HG03342 (cell line): ENCODE data around the gene EEFSEC.
"Not testable (repeated sequence)": the region's sequence is repeated elsewhere in the genome, so short reads cannot be mapped to it uniquely, and the experiment has no call there.

ENCODE experiments used
- ATAC-seq: cut with Tn5 transposase; IDR thresholded peaks from one replicate; pipeline ENCODE4 v1.9.1; 2021; ENCODE audit warnings: mild to moderate bottlenecking, moderate library complexity; ENCODE audit not compliant: unreplicated experiment

EEFSEC gene

GRCh38 chr3:128151758-128152274 is 1.5 kb upstream of the EEFSEC start:
- ATAC-seq: no peak

DNA sequence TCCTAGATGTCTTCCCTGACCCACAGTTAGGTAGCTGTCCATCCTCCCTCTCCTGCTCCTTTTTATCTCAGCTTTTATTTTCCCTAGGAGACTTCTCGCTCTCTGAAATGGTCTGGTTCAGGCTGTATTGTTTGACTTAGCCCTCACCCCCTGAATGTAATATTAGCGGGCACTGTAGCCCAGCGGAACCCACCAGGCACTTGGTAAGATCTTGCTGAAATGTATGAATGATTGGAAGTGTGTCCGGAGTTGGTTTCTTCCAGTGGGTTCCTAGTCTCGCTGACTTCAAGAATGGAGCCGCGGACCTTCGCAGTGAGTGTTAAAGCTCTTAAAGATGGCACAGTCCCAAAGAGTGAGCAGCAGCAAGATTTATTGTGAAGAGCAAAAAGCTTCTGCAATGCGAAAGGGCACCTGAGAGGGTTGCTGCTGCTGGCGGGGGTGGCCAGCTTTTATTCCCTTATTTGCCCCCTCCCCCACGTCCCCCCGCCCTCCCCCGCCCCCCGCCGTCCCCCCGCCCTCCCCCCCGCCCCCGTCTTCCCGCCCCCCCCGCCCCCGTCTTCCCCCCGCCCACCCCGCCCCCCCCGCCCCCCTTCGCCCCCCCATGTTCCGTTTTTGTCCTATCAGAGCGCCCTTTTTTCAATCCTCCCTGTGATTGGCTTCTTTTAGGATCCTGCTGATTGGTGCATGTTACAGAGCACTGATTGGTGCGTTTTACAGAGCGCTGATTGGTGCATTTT is 694 bp upstream of the EEFSEC start:
- ATAC-seq: no peak

GRCh38 chr3:128154354-128154753 is 1.1 kb downstream of the EEFSEC start:
- not testable (repeated sequence) for ATAC-seq

GRCh38 chr3:128155616-128156360 is 2.5 kb downstream of the EEFSEC start:
- ATAC-seq: no peak

GRCh38 chr3:128160661-128161060 is 7.4 kb downstream of the EEFSEC start:
- ATAC-seq: no peak

DNA sequence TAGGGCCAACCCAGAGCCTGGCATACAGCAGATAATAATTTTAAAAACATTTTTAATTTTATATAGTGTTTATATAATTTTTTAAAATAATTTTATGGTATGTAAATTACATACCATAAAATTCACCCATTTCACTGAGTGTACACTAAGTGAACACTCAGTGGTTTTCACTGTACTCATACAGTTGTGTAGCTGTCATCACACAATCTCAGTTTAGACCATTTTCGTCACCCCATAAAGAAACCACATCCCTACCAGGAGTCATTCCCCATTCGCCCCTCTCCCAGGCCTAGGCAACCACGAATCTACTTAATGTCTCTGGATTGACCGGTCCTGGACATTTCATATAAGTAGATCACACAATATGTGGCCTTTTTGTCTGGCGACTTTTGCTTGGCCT is 10.2 kb downstream of the EEFSEC start:
- no peak for ATAC-seq

- no peak for ATAC-seq
These were observed 13.7 kb downstream of the EEFSEC start for GRCh38 chr3:128166971-128167453.

- no peak for ATAC-seq
These were observed 14.3 kb downstream of the EEFSEC start for GRCh38 chr3:128167646-128167972.

DNA sequence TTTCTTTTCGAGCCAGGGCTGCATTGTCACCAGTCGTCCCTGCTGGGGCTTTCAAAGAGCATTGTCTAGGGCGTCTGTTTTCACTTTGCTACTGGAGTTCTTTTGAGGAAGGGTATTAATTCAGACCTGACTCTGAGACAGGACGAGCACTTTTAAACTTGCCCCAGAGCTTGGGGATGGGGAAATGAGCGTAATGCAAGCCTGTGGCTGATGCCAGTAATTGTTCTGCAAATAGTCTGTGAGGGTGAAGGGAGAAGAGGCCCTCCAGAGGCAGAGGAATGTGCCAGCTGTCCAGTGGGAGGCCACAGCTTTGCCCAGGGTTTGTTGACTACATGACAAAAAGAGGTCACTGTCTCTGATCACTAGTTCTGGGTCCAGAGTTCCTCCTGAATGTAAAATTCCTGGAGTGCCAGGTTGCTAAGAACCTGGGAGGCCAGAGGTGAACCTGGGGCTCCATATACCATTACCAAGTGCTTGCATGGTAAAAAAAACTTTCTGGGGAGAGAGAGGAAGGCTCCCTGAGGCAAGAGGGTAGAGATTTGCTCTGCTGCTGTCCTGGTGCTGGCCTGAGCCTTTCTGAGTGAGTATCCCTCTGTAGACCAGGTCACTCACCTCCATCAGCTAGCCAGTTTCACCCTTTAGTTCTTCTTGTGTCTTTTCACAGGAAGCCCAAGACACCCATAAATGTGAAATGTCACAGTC is 14.8 kb downstream of the EEFSEC start:
- no peak for ATAC-seq

DNA sequence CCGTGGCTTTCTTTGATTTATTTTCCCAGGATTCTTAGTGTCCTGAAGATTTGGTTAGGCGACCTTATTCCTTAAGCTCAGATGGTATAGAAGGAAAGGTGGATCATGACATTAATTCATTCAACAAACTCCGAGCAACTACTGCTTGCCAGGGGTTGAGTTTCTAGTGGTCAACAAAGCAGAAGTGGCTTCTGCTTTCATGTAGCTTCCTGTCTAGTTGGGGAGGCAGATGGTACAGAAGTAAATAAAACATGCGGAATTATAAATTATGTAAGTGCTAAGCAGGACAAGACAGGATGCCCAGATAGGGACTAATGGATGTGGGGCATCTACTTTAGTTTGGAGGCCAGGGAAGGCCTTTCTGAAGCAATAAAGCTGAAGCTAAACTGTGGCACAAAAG is 15.6 kb downstream of the EEFSEC start:
- no peak for ATAC-seq

- ATAC-seq: no peak
These were observed 17.7 kb downstream of the EEFSEC start for GRCh38 chr3:128170866-128171516.

- ATAC-seq: no peak
These were observed 19.9 kb downstream of the EEFSEC start for GRCh38 chr3:128173200-128173599.

GRCh38 chr3:128173849-128174248 is 20.6 kb downstream of the EEFSEC start:
- no peak for ATAC-seq

DNA sequence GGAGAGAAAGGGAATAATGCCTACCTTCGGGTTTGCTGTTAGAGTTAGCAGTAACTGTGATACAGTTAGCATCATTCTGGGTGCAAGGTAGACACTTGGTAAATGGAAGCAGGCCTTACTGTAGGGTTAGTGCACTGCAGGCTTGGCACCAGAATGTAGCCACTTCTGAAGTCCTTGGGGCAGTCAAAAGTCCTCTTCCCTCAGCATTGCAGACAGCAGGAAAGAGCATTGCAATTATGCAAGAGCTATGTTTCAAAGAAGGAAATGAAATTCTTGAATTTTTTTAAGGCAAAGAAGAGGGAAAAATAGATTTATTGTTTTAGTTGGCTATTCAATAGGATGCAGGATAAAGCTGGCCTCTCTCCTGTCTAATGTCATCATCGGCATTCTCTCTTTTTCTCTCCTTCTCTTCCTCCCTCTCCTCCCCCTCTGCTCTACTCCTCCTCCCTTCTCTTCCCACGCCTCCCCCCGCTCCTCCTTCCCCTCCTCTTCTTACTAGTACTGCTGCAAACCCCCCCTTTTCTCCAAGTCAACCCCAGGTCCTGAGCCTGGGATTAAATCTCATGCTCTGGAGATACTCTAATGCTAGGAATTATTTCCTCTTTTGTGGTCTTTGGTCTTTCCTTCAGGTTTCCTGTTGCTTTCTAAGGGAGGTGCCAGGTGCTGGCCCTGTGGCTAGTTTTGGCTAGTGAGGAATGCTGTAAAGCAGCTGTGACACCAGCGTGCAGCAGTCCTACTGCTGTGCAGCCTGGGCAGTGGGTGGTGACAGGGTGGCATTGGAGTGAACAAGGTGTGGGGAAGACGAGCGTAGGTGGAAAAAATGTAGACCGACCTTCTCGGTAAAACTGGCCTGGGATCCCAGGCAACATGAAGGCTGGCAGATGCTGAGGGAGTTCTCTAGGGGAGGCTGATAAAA is 21.7 kb downstream of the EEFSEC start:
- ATAC-seq: no peak

- no peak for ATAC-seq
These were observed 22.5 kb downstream of the EEFSEC start for GRCh38 chr3:128175768-128176167.

- no peak for ATAC-seq
These were observed 23.1 kb downstream of the EEFSEC start for GRCh38 chr3:128176276-128176833.

- no peak for ATAC-seq
These were observed 24.6 kb downstream of the EEFSEC start for GRCh38 chr3:128177865-128178264.

- no peak for ATAC-seq
These were observed 25.7 kb downstream of the EEFSEC start for GRCh38 chr3:128178782-128179483.

DNA sequence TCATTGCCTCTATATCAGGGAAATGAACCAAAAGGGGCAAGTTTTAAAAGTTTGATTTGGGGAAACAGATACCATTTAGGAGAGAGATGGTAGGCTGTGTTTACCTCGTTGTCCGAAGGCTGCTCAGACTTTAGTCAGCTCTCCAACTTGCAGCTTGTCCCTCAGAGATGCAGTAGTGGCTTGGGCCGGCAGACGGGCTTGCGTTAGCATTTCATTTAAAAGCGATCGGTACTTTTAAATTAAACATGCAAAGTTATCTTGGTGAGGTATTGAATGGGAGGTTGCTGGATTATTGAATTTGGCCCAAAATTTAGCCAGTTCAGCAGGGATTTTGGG is 26.2 kb downstream of the EEFSEC start:
- no peak for ATAC-seq
